ENCODE results near the gene DOK7.

GRCh38 chr4:3446631-3447320, 16.3 kb upstream of the DOK7 start:
- TF ChIP-seq POLR2AphosphoS5 (IDR thresholded peaks at IDR 0.05; ENCODE audit: low read depth, low read length) = no peak
- no peak for TF ChIP-seq POLR2A (IDR thresholded peaks at IDR 0.05; ENCODE audit: low read depth, low read length)
- TF ChIP-seq TAF1 (IDR thresholded peaks at IDR 0.05; ENCODE audit: low read depth, low read length) = no peak
- TF ChIP-seq POU2F2 (IDR thresholded peaks at IDR 0.05; ENCODE audit: low read depth, low read length) = no peak
- TF ChIP-seq SPI1 (IDR thresholded peaks at IDR 0.05; ENCODE audit: low read depth, low read length) = no peak
- TF ChIP-seq PAX5 (IDR thresholded peaks at IDR 0.05; ENCODE audit: insufficient read depth, low read length, severe bottlenecking) = no peak
